Measurements from ENCODE around the gene PCYOX1L.
"Not testable (repeated sequence)": the region's sequence is repeated elsewhere in the genome, so short reads cannot be mapped to it uniquely, and the experiment has no call there.

PCYOX1L gene

DNA sequence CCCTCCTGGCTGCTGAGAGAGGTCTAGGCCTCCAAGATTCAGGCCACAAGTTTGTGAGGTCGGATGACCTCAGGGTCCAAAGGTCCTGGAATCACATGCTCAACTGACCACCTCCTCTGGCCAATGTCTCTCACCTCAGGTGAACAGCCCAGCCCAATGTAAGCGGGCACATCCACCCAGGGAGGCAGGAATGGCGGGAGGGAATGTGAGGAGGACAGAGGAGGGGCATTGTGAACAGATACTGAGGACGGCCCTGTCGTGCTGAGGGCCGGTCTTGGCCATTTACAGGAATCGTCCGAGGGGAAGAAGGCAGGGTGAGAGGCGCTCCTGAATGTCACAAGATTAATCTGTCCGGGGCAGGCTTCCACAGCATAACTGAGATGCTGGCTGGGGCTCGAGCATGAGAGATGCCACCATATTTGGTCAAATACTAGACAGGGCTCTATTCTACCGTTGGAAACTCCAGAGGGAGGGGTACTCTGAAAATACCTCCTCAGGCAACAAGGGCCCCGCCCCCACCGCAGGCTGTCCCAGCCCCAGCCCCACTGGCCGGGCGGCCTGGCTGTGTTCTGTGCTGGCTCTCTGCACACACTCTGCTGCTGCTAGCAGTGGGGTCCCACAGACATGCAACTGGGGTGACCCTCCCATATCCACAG lies 22.7 kb downstream of the PCYOX1L start:
- Histone ChIP-seq H3K27ac (peak overlapping the region in 4 of 21 experiments; percentile 17 to 57 (median 42)), H3K4me3 (no peak overlapping the region)

DNA sequence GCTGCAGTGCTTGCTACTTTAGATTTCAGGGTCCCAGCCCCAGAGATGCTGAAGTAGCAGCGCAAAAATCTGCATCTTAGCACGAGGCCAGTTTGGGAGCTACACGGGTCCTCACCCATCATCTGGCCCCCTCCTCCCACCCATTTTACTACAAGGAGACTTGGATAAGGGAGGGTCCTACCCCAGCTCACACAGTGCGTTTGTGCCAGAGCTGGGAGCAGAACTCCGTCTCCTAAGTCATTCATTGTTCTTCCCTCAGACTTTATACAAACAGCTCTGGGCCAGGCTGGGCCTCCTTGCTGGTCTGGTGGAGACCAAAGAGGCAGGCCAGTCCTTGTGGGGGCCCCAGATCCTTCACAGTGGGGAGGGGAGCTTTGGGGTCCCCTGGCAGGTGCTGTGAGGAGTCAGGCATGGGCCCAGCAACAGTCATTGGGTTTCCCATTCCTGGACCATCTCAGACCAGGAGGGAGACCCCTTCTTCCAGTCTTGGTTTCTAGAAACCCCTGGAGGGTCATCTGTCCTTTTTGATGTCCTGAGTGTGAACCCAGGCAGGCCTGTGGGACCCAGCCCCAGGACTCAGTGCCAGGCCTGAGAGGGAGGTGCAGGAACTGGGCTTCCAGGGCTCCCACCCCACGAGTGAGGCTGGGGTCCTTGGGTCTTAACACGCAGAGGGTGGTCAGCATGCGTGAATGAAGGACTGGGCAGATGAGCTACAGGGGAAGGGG lies 23.6 kb downstream of the PCYOX1L start:
- H3K4me3 ChIP-seq = no peak overlapping the region
- peak overlapping the region in 6 of 21 experiments; percentile 0 to 54 (median 28) for H3K27ac ChIP-seq

DNA sequence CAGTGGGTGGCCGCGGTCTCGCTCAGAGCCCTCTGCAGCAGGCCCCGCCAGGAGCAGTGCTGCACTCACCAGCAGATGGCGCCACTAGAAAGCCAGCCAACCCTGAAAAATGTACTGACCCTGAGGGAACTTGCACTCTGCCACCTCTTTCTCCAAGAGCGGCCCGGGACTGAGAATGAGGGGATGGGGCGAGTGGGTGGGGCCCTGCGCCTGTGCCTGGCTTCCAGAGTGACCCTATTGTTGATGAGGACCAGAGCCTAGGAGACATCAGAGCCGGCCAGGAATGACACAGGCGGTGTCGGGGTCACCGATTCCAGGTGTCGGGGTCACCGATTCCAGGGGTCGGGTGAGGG lies 24.1 kb downstream of the PCYOX1L start:
- Histone ChIP-seq H3K27ac (peak overlapping the region in 5 of 21 experiments; percentile 17 to 64 (median 46)), H3K4me3 (no peak overlapping the region)

DNA sequence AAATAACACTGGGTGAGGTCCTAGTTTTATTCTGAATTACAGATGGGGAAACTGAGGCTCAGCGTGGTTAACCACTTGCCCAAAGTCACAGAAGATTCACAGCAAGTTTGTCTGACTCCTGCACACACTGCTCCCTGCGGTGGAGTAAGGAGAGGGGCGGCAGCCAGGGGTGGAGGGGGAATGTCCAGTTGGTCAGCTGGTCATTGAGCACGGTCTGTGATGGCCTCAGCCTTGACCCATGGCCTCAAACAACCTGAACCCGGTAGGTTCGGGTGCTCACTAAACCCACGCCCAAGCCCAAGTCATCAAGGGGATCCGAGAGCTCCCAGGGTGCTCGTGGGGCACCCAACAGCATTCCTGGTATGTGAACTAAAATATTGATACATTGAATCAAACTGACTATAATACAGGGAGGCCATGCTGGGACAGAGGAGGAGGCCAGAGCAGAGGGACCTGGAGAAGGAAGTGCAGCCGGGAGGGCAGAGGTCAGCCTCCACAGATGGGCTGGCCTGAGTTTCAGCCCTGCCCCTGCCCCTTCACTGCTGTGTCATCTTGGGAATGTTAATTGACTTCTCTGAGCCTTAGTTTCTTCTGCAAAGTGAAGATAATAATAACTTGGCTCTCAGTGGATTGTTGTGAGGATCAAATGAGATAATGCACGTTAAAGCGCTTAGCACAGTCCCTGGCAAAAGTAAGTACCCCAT lies 24.8 kb downstream of the PCYOX1L start:
- peak overlapping the region in 5 of 21 experiments; percentile 1 to 64 (median 36) for H3K27ac ChIP-seq
- no peak overlapping the region for H3K4me3 ChIP-seq

DNA sequence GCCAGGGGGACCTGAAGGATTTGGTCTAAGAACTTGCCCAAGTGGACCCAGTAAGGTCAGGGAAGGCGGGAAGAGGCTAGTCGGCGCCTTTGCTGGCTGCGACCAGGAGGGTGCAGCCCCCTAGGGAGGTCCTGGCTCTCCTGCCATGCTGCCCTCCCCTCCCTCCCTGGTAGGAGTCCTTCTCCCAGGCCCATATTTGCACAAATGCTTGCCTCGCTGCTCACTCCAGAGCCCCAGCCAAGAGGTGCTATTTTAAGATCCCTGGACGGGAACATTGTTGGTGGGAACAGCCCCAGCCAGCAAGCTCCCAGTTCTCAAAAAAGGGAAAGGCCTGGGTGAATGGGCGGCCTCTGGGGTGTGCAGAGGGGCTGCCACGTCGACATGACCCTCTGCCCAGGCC lies 25.6 kb downstream of the PCYOX1L start:
- Histone ChIP-seq H3K4me3 (no peak overlapping the region), H3K27ac (peak overlapping the region in 6 of 21 experiments; percentile 1 to 64 (median 35))

DNA sequence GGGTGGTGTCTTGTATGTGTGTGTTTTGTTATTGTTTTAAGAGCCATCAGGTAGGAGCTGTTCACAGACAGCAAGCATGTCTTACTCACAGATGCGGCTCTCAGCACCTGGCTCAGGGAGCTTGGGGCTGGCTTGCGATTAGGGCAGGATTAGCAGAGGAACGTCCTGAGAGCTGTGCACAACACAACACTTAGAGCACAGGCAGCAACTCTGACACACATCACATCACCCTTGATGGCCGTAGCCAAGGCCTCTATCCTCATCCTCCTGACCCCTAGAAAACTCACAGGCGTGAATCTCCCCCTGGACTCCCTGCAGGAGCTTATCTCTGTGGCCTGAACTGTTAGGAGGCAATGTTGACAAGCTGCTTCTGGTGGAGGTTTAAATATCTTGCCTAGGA lies 28.3 kb downstream of the PCYOX1L start:
- Histone ChIP-seq H3K27ac (peak overlapping the region in 4 of 21 experiments; percentile 20 to 75 (median 52)), H3K4me3 (no peak overlapping the region)

DNA sequence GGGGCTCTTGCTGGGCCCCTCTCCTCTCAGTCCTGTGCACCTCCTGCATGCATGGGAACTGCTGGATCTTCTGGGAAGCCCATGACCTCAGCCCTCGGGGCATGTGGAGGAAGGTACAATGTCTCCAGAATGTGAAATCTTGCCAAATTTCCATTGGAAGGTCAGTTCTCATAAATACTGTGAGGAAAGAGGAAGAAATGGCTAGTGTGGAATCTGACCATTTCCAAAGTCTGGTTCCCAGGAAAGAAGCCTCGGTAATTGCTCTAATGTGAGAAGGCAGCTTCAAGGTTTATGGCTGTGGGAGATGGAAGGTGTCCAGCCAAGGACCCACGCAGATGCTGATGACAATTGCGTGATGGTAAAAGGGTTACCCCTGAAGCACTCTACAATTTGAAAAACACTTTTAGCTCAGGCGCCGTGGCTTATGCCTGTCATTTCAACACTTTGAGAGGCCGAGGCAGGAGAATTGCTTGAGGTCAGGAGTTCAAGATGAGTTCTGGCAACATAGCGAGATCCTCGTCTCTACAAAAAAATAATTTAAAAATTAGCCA lies 29.3 kb downstream of the PCYOX1L start:
- peak overlapping the region in 6 of 21 experiments; percentile 2 to 49 (median 25) for H3K27ac ChIP-seq
- H3K4me3 ChIP-seq = no peak overlapping the region

DNA sequence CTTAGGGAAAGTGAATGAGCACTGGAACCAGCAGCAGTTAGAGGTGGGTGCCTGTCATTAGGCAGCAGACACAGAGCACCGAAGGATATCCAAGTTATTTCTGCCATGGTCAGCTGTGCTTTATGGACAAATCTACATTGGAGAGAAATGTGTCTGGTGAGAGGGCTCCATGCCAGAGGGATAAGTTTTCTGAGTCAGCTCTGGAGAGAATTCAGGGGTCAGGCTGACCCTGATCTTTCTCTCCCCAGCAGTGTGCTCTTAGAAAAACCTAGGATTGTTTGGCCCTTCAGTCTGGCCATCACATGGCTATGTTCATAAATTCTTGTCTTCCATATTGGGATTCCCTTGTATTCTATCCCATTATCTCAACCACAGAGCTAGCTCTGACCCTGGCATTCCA lies 30.1 kb downstream of the PCYOX1L start:
- H3K27ac ChIP-seq = peak overlapping the region in 3 of 21 experiments; percentile 6 to 40 (median 11)
- no peak overlapping the region for H3K4me3 ChIP-seq

DNA sequence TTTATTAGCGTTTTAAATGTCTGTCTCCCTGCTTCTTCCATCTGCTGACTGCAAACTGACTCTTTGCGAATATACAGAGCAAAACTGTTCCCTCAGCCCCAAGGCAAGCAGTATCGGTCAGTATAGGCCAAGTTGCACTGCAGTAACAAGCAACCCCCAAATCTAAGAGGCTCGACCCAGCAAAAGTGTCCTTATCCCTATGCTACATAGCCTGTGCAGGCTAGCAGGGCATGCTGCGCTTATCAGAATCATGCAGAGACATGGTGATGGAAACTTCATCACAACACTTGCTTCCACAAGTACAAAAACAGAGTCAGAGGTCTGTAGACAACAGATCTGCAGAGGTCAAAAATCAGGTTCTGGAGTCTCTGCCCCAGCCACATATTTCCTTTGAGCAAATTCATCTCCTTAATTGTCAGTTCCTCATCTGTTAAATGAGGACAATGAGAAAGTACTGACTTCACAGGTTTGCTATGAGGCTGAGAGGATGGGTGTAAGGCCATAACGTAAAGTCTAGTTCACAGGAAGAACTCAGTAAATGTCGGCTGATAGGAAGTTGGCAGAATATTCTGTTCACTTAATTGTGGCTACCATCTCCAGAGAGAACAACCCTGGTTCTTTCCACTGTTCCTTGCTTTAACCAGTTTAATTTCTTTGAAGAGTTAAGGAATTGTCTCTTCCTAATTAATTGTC lies 30.8 kb downstream of the PCYOX1L start:
- Histone ChIP-seq H3K4me3 (no peak overlapping the region), H3K27ac (peak overlapping the region in 1 of 21 experiments; percentile 6)

DNA sequence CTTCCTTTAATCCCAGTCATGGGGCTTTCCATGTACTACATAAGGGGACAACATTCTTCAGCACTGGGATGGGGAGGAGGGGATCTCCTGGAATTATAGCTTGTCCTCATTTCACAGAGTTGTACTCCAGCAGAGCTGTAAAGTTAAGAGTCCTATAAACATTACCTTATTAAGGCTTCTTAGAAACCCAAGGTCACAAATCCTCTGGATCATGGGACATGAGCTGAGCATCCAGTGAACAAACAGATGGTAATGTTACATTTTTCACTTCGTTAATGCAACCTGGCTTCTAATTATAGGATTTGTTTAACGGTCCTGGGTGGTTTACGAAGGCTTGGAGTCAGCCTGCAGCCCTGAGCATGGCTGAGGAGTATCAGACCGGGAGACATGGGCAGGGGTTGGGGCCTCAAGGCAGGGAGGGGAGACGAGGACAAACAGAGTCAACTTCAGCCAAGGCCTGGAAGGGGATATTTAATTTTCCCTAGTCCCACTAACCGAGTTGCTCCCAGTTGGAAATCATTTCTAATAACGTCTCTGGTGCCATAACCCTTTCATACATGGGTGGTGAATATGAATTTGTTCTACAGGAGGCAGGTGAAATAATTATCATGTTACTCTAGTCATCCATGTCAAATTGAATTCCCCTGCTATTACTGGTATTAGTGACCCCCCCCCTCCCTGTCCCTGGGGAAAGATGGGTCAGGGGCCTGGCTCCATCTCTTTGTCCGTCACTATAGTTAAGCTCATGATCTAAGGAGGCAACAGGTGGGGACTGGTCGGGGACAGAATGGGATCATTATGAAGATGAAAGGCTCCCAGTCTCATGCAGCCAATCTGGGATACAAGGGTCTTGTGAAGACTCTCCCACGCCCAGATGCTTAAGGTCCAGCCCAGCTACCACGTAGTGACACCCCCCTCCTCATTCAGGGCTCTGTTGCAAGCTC lies 32.0 kb downstream of the PCYOX1L start:
- H3K4me3 ChIP-seq = no peak overlapping the region

DNA sequence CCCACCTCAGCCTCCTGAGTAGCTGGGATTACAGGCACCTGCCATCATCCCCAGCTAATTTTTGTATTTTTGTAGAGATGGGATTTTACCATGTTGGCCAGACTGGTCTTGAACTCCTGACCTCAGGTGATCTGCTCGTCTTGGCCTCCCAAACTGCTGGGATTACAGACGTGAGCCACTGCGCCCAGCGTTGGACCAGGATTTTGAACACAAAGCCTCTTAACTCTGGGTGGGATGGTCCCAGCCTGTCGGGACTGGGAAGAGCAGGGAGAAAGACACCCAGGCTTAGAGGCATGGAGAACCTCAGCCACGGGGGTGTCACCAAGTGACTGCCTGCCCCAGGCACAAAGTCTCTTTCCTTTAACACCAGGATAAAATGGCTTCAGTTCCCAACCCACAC lies 33.2 kb downstream of the PCYOX1L start:
- H3K4me3 ChIP-seq, H3K27ac ChIP-seq: not testable (repeated sequence)

More for the DNA sequence above, 32.0 kb downstream of the PCYOX1L start:
- H3K27ac ChIP-seq = peak overlapping the region in 1 of 21 experiments; percentile 20

DNA sequence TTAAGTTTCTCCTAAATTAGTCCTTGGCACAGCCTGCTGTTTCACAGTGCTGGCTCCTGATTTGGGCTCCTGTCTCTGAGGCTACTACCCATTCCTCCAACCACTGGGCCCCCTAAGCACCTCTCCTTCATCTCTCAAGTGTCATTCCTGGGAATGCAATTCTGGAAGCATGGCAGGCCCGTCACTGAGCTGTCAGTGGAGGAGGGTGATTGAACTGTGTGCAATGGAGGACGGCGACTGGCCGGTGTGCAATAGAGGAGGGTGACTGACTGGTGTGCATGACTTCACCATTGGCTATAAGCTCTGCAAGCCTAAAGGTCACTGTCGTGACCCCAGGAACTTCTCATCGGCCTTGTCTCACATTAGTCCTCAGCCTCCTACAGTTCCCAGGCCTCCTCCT lies 33.7 kb downstream of the PCYOX1L start:
- Histone ChIP-seq H3K4me3 (no peak overlapping the region), H3K27ac (no peak overlapping the region)

DNA sequence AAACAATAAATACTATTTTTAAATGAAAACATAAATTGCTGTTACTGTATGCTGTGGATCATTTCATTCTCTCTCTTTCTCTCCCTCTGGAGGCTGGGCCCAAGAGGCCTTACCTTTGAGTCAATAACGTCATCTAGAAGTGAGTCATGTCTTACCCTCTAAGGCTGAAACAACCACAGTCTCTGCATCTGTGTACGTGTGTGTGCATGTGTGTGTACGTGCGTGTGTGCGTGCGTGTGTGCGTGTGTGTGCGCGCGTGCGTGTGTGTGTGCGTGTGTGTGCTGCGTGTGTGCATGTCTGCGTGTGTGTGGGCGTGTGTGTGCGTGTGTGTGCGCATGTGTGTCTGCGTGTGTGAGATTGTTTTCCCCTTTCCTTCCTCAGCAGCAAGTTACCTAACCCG lies 34.9 kb downstream of the PCYOX1L start:
- no peak overlapping the region for H3K27ac ChIP-seq
- H3K4me3 ChIP-seq = no peak overlapping the region

DNA sequence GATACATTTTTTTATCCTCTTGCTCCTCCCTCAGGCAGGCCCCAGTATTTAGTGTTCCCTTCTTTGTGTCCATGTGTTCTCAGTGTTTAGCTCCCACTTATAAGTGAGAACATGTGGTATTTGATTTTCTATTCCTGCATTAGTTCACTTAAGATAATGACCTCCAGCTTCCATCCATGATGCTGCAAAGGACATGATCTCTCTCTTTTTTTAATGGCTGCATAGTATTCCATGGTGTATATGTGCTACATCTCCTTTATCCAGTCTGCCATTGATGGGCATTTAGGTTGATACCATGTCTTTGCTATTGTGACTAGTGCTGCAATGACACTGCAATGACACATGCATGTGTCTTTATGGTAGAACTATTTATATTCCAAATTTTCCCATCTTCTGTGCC lies 37.1 kb downstream of the PCYOX1L start:
- not testable (repeated sequence) for H3K4me3 ChIP-seq, H3K27ac ChIP-seq

DNA sequence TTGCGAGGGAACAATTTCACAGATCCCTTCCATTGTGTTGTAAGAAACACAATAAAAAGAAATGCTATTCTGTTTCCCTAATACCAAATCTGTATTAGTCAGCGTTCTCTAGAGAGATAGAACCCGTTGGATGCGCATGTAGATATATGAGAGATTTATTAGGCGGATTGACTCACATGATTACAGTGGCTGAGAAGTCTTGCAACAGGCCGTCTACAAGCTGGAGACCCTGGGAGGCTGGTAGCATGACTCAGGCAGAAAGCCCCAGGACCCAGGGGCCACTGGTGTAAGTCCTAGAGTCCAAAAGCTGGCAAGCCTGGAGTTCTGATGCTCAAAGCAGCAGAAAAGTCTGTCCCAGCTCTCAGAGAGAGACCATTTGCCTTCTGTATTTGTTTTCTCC lies 39.7 kb downstream of the PCYOX1L start:
- H3K27ac ChIP-seq = peak overlapping the region in 6 of 21 experiments; percentile 1 to 42 (median 14)

DNA sequence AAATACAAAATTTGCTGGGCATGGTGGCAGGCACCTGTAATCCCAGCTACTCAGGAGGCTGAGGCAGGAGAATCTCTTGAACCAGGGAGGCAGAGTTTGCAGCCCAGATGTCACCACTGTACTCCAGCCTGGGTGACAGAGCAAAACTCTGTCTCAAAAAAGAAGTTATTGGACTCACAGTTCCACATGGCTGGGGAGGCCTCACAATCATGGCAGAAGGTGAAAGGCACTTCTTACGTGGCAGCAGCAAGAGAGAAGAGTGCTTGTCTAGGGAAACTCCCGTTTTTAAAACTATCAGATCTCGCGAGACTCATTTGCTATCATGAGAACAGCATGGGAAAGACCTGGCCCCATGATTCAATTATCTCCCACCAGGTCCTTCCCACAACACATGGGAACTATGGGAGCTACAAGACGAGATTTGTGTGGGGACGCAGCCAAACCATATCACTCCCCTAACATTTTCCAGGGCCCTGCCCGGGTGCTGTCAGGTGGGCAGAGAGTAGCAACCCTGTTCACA lies 41.0 kb downstream of the PCYOX1L start:
- peak overlapping the region in 1 of 21 experiments; percentile 15 for H3K27ac ChIP-seq
- H3K4me3 ChIP-seq = not testable (repeated sequence)

More for the DNA sequence above, 39.7 kb downstream of the PCYOX1L start:
- H3K4me3 ChIP-seq = no peak overlapping the region

DNA sequence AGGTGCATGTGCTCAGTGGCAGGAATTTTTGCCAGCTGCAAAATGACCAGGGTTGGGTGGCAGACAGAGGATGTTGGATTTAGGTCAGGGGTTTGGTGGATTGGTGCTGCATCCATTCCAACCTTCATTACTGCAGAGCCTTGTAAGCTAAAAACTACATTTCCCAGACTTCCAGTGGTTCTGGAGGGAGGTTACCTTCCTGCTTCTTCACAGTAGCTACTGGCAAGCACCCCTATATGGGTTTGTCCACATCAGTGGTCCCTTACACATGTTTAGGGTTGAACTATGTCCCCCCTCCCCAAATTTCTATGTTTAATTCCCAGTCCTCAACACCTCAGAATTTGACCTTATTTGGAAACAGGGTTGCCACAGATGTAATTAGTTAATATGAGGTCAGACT lies 41.9 kb downstream of the PCYOX1L start:
- Histone ChIP-seq H3K4me3 (no peak overlapping the region), H3K27ac (no peak overlapping the region)

DNA sequence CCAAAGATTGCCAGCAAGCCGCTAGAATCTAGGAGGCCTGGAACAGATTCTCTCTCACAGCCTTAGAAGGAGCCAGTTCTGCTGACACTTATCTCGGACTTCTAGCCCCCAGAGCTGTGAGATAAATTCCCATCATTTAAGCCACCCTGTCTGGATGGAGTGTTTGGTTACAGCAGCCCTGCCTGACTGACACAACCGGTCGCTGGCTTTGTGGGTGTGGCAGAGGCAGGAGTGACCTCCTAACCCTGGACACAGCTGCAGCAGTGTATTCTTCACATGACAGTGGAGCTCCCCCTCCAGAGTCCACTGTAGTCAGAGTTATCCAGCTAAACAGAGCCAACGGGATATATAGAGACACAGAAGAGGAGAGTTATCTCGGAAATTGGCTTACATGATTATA lies 42.5 kb downstream of the PCYOX1L start:
- Histone ChIP-seq H3K27ac (no peak overlapping the region), H3K4me3 (no peak overlapping the region)
